PFSK-1 (cell line): ENCODE data around the gene FUT9.

Source experiments
- POLR2AphosphoS5 ChIP-seq: IDR thresholded peaks from 2 replicates; pipeline ENCODE4 v1.6.1; 2012; ENCODE audit warnings: low read depth, mild to moderate bottlenecking, control low read depth, low read length, moderate library complexity
- TAF1 ChIP-seq: IDR thresholded peaks from 2 replicates; pipeline ENCODE4 v1.6.1; 2012; ENCODE audit warnings: low read length, control low read depth, borderline replicate concordance; ENCODE audit not compliant: insufficient read depth

DNA sequence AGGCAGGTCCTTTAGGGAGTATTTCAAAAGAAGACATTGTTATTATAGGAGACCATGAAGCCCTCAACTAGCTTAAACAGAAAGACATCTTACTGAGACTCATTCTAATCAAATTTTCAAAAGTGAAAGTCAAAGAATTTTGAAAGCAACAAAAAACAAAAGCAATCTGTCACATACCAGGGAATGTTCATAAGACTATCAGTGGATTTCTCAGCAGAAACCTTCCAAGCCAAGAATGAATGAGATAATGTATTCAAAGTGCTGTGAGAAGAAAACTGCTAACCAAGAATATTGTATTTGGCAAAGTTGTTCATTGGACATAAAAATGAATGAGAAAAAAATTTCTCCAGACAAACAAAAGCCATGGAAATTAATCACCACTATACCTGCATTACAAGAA lies 48.2 kb upstream of the FUT9 start:
- no peak for TF ChIP-seq POLR2AphosphoS5
- no peak for TF ChIP-seq TAF1
